K562 (cell line): ENCODE measurements around the gene FGD6. TPM values are rescaled to one million over a fixed set of nuclear protein-coding genes. Genes with fewer than 3 reads are reported as not detected.

Source experiments
- BACH1 ChIP-seq: fragments of 200-800 bp; sonication (Bioruptor generic); IDR thresholded peaks from 2 replicates; pipeline ENCODE4 v1.6.1; 2016; ENCODE audit warnings: missing genetic modification characterization, missing compliant biosample characterization
- CEBPG ChIP-seq, 3 experiments: fragments of 200-800 bp in 1 of 3; sonication (Bioruptor generic) in 1 of 3; sonication (generic) in 1 of 3; formaldehyde crosslinking in 1 of 3; IDR thresholded peaks in 2 of 3; conservative IDR thresholded peaks in 1 of 3; 2 replicates each; pipeline versions ENCODE4 v1.6.1 to v1.8.0; 2016 to 2022; ENCODE audit warnings: missing compliant biosample characterization in 2 of 3, missing genetic modification characterization in 2 of 3, mild to moderate bottlenecking in 1 of 3, missing genetic modification reagents in 1 of 3
- EP400 ChIP-seq: fragments of 450-650 bp; IDR thresholded peaks from 2 replicates; pipeline ENCODE4 v1.6.1; 2017; ENCODE audit warnings: antibody characterized with exemption, mild to moderate bottlenecking, moderate library complexity
- FOXK1 ChIP-seq: sonication (generic); formaldehyde crosslinking; IDR thresholded peaks from 2 replicates; pipeline ENCODE4 v1.8.0; 2022; ENCODE audit warnings: missing genetic modification reagents, mild to moderate bottlenecking, borderline replicate concordance
- HIVEP1 ChIP-seq: fragments of 250-450 bp; sonication (Bioruptor Pico); IDR thresholded peaks from 2 replicates; pipeline ENCODE4 v1.4.0; 2020; ENCODE audit warnings: mild to moderate bottlenecking
- HMBOX1 ChIP-seq: sonication (generic); IDR thresholded peaks from 2 replicates; pipeline ENCODE4 v1.6.1; 2016
- MYBL2 ChIP-seq, 2 experiments: fragments of 450-650 bp in 1 of 2; sonication (generic) in 1 of 2; formaldehyde crosslinking in 1 of 2; IDR thresholded peaks; 2 replicates each; pipeline versions ENCODE4 v1.6.1 to v1.8.1; 2017 to 2022; ENCODE audit warnings: borderline replicate concordance in 1 of 2, inconsistent platforms in 1 of 2, low read depth in 1 of 2, mild to moderate bottlenecking in 1 of 2, missing genetic modification reagents in 1 of 2, moderate library complexity in 1 of 2
- NCOA2 ChIP-seq, 2 experiments: fragments of 450-650 bp; IDR thresholded peaks; 2 replicates each; pipeline ENCODE4 v1.6.1; 2018; ENCODE audit warnings: mild to moderate bottlenecking in 2 of 2, moderate library complexity in 1 of 2; ENCODE audit not compliant: partially characterized antibody in 2 of 2
- NONO ChIP-seq, 2 experiments: fragments of 200-400 bp in 1 of 2; fragments of 450-650 bp in 1 of 2; formaldehyde crosslinking in 1 of 2; IDR thresholded peaks; 2 replicates each; pipeline ENCODE4 v1.6.1; 2017; ENCODE audit warnings: low read depth in 2 of 2, mild to moderate bottlenecking in 2 of 2, moderate library complexity in 2 of 2, low read length in 1 of 2
- PTBP1 ChIP-seq: fragments of 200-400 bp; formaldehyde crosslinking; IDR thresholded peaks from 2 replicates; pipeline ENCODE4 v1.6.1; 2017; ENCODE audit warnings: low read depth, low read length
- SMAD4 ChIP-seq: fragments of 250-450 bp; sonication (Bioruptor Pico); conservative IDR thresholded peaks from 2 replicates; pipeline ENCODE4 v1.8.0; 2021; ENCODE audit warnings: inconsistent platforms, mild to moderate bottlenecking, moderate library complexity
- SRSF3 ChIP-seq: fragments of 200-400 bp; formaldehyde crosslinking; IDR thresholded peaks from 2 replicates; pipeline ENCODE4 v1.6.1; 2016; ENCODE audit warnings: mild to moderate bottlenecking, low read length, moderate library complexity; ENCODE audit not compliant: insufficient read depth
- XRCC3 ChIP-seq: fragments of 450-650 bp; IDR thresholded peaks from 2 replicates; pipeline ENCODE4 v1.6.1; 2017; ENCODE audit warnings: mild to moderate bottlenecking, moderate library complexity
- ZBTB9 ChIP-seq: fragments of 450-650 bp; formaldehyde crosslinking; IDR thresholded peaks from 2 replicates; pipeline ENCODE4 v1.4.0; 2020; ENCODE audit warnings: mild to moderate bottlenecking, moderate library complexity
- ZNF354B ChIP-seq: fragments of 250-450 bp; sonication (Bioruptor Pico); IDR thresholded peaks from 2 replicates; pipeline ENCODE4 v1.4.0; 2020
- ZNF766 ChIP-seq: fragments of 200-800 bp; sonication (Bioruptor generic); conservative IDR thresholded peaks from 2 replicates; pipeline ENCODE4 v1.6.1; 2016; ENCODE audit warnings: missing genetic modification characterization, missing compliant biosample characterization
- polyA plus RNA-seq, 8 experiments: library from polyadenylated mRNA; depleted of rRNA in 4 of 8; stranded (reverse) in 5 of 8; unstranded in 3 of 8; fragments of >200 nt; fragmentation: Nextera tagmentation in 2 of 8; fragmentation: Illumina TruSeq in 1 of 8; extraction: Ambion mirVana in 2 of 8; extraction: Trizol in 1 of 8; gene quantifications; 2 replicates each; pipeline versions ENCODE4 v1.2.1 to v1.2.3, GENCODE V29; 2011 to 2014; ENCODE audit warnings: inconsistent platforms in 1 of 8, missing spikeins in 1 of 8
- total RNA-seq, 7 experiments: library from RNA; depleted of rRNA in 6 of 7; stranded (reverse); fragments of >200 nt in 6 of 7; fragmentation: Illumina TruSeq in 2 of 7; extraction: Trizol in 2 of 7; gene quantifications; 2 replicates each; pipeline versions ENCODE4 v1.2.1 to v1.2.3, GENCODE V29; 2011 to 2021; ENCODE audit warnings: low replicate concordance in 1 of 7
- TF ChIP-seq, protein P1 (sequence below): fragments of 450-650 bp; IDR thresholded peaks from 2 replicates; pipeline ENCODE4 v1.6.1; 2018; ENCODE audit warnings: mild to moderate bottlenecking, low read depth; ENCODE audit not compliant: partially characterized antibody
- TF ChIP-seq, protein P2 (sequence below): fragments of 250-450 bp; sonication (Bioruptor Pico); IDR thresholded peaks from 2 replicates; pipeline ENCODE4 v1.4.0; 2020; ENCODE audit warnings: borderline replicate concordance
- TF ChIP-seq, protein P3 (sequence below): fragments of 450-650 bp; formaldehyde crosslinking; IDR thresholded peaks from 2 replicates; pipeline ENCODE4 v1.4.0; 2022; ENCODE audit warnings: missing genetic modification characterization

The FGD6 gene
- total and polyA plus RNA-seq, 9 of the 15 experiments (the other 6 are each of a cell fraction or from before 2014, with no cell fraction given) = 1.5 to 11.1 (median 5.8) TPM

GRCh38 chr12:95204141-95204866 lies 13.0 kb downstream of the FGD6 start (continued):
- TF ChIP-seq, protein P1, sequence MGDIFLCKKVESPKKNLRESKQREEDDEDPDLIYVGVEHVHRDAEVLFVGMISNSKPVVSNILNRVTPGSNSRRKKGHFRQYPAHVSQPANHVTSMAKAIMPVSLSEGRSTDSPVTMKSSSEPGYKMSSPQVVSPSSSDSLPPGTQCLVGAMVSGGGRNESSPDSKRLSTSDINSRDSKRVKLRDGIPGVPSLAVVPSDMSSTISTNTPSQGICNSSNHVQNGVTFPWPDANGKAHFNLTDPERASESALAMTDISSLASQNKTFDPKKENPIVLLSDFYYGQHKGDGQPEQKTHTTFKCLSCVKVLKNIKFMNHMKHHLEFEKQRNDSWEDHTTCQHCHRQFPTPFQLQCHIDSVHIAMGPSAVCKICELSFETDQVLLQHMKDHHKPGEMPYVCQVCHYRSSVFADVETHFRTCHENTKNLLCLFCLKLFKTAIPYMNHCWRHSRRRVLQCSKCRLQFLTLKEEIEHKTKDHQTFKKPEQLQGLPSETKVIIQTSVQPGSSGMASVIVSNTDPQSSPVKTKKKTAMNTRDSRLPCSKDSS = no peak
- TF ChIP-seq ZBTB9 = no peak
- no peak for TF ChIP-seq MYBL2 (IDR thresholded peaks at IDR 0.05; ENCODE audit: low read depth)
- no peak for TF ChIP-seq MYBL2 (CRISPR knock-in tag; IDR thresholded peaks at IDR 0.05; ENCODE audit: borderline replicate concordance)
- TF ChIP-seq XRCC3 = no peak
- TF ChIP-seq SMAD4 (CRISPR knock-in tag) = peak; percentile 64; the same call in 1 of the 2 replicates
- peak; percentile 55; the same call in 1 of the 2 replicates for TF ChIP-seq FOXK1 (CRISPR knock-in tag)
- TF ChIP-seq, protein P2, sequence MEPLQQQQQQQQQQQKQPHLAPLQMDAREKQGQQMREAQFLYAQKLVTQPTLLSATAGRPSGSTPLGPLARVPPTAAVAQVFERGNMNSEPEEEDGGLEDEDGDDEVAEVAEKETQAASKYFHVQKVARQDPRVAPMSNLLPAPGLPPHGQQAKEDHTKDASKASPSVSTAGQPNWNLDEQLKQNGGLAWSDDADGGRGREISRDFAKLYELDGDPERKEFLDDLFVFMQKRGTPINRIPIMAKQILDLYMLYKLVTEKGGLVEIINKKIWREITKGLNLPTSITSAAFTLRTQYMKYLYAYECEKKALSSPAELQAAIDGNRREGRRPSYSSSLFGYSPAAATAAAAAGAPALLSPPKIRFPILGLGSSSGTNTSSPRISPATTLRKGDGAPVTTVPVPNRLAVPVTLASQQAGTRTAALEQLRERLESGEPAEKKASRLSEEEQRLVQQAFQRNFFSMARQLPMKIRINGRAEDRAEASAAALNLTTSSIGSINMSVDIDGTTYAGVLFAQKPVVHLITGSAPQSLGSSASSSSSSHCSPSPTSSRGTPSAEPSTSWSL (CRISPR knock-in tag) = no peak
- TF ChIP-seq CEBPG (CRISPR knock-in tag; IDR thresholded peaks at IDR 0.05) = peak; percentile 81
- TF ChIP-seq CEBPG (tag; conservative IDR thresholded peaks at IDR 0.05 in 1 of 2, IDR thresholded peaks at IDR 0.05 in 1 of 2) = peak; percentile 81 to 89
- TF ChIP-seq ZNF354B = no peak
- no peak for TF ChIP-seq SRSF3
- TF ChIP-seq, protein P3, sequence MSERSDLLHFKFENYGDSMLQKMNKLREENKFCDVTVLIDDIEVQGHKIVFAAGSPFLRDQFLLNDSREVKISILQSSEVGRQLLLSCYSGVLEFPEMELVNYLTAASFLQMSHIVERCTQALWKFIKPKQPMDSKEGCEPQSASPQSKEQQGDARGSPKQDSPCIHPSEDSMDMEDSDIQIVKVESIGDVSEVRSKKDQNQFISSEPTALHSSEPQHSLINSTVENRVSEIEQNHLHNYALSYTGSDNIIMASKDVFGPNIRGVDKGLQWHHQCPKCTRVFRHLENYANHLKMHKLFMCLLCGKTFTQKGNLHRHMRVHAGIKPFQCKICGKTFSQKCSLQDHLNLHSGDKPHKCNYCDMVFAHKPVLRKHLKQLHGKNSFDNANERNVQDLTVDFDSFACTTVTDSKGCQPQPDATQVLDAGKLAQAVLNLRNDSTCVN (CRISPR knock-in tag) = no peak
- TF ChIP-seq NONO (IDR thresholded peaks at IDR 0.05; ENCODE audit: low read depth in 2 of 2, low read length in 1 of 2) = 0 out of 4 replicates have a peak, but pooled peaks of 1 of the 2 experiments have one; percentile 14
- TF ChIP-seq ZNF766 (CRISPR knock-in tag) = peak; percentile 64; the same call in 1 of the 2 replicates
- peak; percentile 90 for TF ChIP-seq EP400
- no peak for TF ChIP-seq HIVEP1 (CRISPR knock-in tag)
- no peak for TF ChIP-seq PTBP1
- TF ChIP-seq NCOA2 (IDR thresholded peaks at IDR 0.05; ENCODE audit: partially characterized antibody in 2 of 2) = no peak
- TF ChIP-seq BACH1 (tag) = peak; percentile 73; the same call in 1 of the 2 replicates
- TF ChIP-seq HMBOX1 = peak; percentile 90
